ENCODE data around the gene PAX7. TPM values are rescaled to one million over a fixed set of nuclear protein-coding genes. Genes with fewer than 3 reads are reported as not detected.
"Not testable (repeated sequence)": the region's sequence is repeated elsewhere in the genome, so short reads cannot be mapped to it uniquely, and the experiment has no call there.

The PAX7 gene
- total RNA-seq = not detected in 2 replicates

DNA sequence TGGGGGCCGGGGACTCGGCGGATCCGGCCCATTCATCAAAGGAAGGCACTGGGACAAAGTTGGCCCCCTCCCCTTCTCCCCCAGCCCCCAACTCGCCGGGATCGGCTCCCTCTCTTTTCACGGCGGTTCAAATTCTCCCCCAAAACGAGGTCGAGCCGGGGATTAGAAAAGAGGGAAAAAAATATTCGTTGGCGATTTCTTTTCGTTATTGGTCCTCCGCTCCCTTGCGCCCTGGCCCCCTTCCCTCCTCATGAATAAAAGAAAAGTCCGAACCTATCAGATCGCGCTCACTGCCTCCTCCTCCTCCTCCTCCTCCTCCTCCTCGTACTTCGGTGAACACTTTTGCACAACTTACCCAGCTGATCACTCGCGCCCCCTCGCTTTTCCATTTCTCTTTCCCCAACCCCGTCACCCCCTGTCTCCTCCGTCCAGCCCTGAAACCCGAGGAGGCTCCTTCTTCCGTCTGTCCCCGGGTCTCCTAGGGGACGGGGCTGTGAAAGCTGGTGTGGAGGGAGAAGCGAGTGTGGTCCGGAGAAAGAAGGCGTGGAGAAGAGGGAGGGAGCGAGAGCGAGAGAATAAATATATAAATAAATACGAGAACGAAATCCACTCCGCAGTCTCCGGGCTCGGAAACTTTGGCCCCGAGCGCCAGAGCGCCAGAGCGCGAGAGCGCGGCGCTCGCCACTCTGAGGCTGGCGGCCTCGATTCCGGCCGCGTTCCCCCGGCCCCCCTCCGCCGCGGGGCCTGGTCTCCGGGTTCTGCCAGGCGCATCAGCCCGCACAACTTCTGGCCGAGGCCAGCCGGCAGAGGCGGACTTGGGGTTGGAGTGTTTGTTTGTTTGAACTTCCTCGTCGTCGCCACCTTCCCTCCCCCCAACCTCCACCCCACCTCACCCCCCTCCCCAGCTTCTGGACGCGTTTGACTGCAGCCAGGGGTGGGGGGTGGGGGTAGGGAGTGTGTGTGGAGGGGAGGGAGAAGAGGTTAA, at the start of gene PAX7:
Gene PAX7 (plus strand): TSS at position 336 of the 985 bp plus-strand sequence. CDS start 758 bp downstream, outside the sequence.
- no peak for DNase-seq (ENCODE audit: low read depth in 2 of 2)

DNA sequence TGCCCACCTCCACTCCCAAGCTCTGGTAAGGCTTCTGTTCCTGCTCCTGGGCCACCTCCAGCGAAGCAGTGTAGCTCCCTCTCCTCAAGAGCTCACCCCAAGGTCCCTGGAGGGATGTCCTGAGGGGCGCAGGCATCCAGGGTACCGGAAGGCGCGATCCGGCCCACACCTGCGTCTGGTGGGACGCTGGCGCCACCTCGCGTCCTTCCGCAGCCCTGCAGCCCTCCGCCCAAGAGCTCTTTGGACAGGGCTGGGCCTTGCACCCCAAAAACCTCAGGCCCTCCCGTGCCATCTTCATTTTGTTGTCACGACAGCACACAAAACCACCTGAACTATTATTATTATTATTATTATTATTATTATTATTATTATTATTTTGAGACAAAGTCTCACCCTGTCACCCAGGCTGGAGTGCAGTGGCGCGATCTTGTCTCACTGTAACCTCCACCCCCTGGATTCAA, 49.2 kb upstream of the PAX7 start:
- DNase-seq (ENCODE audit: low read depth in 2 of 2) = peak in 1 of 2 donors; percentile 30

DNA sequence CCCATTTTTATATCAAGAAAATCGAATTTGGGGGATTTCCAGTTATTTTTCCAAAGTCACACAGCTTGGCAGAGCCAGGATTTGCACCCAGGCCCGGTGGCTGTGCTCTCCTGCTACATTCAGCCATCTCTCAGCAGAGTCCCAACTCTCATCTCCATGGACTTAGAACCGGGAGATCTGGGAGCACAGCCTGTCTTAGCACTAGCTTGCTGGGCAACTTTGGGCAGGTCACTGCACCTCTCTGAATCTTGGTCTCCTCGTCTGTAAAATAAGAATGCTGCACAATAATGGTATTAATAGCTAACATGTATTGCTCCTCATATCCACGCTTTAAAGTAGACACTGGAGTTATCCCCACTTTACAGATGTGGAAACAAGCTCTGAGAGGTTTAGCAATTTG, 47.8 kb upstream of the PAX7 start:
- no peak for DNase-seq (ENCODE audit: low read depth in 2 of 2)

DNA sequence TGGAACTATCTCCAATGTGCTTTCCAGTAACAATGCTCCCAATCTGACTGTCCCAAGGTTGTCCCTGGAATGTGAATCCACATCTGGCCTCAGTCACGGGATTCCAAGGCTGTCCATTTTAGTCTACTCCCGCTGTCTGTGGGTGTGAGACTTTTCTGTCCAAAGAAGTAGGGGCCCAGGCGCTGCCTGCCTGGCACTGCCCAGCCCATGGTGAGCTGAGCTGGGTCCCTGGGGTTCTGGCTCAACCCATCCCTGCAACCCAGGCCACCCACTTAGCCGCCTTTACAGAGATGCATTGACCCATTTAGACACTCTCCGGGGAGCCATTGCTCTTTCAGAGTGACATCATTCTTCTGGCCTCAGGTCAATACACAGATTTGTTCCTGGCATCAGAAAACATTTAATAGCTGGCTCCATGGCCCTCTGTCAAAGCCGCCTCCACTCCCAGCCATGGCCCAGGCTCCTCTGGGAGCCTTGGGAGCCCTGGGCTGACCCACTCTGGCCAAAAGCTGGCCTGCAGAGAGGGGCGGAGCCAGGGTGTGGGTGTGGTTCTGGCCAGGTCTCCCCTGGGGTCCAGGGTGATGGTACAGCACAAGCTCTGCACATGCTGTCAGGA, 47.2 kb upstream of the PAX7 start:
- no peak for DNase-seq (ENCODE audit: low read depth in 2 of 2)

DNA sequence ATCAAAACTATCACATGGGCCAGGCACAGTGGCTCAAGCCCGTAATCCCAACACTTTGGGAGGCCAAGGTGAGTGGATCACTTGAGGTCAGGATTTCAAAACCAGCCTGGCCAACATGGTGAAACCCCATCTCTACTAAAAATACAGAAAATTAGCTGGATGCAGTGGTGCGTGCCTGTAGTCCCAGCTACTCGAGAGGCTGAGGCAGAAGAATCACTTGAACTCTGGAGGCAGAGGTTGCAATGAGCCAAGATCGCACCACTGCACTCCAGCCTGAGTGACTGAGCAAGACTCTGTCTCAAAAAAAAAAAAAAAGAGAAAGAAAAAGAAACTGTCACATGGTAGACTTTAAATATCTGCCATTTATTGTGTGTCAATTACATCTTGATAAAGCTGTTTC, 44.6 kb upstream of the PAX7 start:
- not testable (repeated sequence) for DNase-seq (ENCODE audit: low read depth in 2 of 2)

DNA sequence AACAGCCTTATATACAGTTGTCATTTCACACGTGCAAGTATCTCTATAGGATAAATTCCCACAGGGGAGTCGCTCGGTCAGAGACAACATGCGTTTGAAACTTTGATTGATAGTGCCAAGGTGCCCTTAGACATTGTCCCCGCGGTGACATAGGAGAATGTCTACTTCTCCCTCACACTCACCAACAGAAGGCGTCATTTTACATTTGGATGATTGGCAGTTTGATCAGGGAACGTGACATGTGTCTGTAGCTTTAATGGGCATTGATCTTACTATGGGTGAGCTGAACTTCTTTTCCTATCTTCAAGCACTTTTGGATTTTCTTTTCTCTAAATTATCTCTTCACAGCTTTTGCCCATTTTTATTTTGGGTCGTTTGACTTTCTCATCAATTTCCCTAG, 42.6 kb upstream of the PAX7 start:
- DNase-seq (ENCODE audit: low read depth in 2 of 2) = no peak

DNA sequence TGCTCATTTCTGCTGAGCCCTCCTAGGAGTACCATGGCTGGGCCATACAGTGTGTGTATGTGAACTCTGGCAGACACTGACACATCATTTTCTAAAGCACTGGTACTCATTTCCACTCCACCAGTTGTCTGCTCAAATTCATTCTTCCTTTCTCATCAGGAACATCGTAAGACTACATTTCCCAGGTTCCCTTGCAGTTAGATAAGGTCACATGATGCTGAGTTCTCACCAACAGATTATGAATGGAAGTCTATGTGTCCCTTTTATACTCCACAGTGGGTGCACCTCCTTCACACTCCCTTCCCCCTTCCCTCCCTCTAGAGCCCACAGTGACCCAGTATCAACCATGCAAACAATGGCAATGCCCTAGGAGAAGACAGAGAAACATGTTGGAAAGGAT, 38.3 kb upstream of the PAX7 start:
- no peak for DNase-seq (ENCODE audit: low read depth in 2 of 2)

DNA sequence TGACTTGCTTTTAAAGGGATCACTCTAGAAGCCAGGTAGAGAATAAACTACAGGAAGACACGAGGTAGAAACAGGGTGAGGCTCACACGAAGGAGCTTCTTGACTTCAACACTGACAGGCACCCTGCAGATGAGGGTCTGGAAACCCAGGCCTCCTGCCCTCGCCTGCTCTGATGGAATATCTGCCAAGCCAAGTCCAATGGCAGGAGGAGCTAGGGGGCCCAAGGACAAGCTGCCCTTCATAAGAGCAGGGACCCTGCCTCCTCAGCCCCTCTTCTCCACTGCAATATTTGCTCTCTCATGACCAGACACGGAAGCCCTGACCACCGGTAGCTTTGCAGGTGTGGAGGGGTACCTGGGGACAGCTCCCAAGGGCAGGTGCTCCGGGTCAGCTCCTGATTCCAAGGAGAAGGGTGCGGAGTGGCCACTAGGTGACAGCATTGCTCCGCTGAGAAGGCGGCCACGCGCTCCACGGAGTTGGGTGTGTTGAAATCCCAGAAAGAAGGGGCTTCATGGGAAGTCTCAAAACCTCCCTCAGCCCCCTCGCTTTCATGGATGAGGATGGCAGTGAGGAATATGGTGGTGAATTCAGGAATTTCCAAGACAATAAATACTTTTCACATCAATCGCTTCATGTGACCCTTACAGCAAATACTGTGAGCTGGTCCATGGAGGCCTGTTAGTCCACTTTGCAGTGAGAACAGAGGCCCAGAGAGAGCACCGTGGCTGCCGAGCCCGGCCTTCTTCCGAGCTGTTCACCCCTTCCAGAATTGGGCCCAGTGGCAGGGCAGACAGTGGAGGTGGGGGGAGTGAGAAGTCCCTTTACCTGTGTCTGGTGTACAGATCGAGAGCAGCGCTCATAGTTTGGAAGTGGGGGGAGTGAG, 33.2 kb upstream of the PAX7 start:
- DNase-seq (ENCODE audit: low read depth in 2 of 2) = peak in 1 of 2 donors; percentile 46

DNA sequence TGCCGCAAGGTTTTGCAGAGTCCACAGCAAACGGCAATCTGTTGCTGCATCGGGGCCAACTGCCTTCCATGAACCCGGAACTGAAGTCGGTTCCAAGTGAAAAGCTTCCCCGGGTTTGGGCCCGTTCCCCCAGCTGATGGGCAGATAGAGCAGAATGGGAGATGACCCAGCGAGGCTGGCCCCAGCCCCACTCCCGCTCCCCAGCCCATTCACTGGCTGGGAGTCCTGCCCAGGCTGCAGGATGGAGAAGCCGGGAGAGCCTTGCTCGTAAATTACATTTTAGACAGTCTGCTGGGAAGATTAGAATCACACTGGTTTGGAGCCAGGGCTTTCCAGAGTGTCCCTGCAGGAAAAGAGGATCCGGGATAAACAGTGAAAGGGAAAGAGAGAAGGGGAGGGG, 31.6 kb upstream of the PAX7 start:
- DNase-seq (ENCODE audit: low read depth in 2 of 2) = no peak

DNA sequence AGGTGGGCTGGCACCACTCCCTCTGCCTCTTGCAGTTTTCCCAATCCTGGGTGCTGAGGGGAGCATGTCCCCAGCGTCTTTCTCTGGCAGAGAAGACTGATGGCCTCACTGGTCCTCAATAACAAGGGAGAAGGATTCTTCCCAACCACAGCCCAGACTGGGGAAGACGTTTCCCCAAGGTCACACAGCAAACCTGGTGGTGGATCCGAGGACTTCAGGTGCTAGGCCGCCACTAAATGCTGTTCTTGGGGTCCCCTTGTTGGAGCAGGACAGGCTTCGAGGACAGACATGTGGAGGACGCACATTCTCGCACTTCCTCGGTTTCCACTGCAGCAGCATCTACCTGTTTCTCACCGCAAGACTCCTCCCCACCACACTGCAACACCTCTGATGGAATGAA, 30.9 kb upstream of the PAX7 start:
- no peak for DNase-seq (ENCODE audit: low read depth in 2 of 2)

DNA sequence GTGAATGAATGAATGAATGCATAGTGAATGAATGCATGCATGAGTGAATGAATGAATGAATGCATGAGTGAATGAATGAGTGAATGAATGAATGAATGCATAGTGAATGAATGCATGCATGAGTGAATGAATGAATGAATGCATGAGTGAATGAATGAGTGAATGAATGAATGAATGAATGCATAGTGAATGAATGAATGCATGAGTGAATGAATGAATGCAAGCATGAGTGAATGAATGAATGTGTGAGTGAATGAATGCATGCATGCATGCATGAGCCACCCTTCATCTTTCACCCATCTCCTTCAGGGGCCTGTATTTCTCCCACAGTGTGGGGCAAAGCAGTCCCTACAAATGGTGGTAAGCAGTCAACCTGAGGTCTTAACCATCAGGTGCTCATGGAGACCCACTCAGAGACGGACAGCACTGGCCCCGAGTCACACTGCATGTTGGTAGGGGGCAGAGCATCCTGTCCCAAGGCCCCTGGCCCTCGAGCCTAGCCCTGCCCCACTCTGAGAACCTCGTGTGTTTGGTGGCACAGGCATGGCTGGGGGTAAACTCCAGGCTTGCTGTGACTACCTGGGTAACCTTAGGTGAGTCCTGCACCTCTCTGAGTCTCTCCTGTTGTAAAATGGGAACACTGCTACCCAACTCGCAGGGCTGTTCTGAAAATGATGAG, 28.0 kb upstream of the PAX7 start:
- DNase-seq (ENCODE audit: low read depth in 2 of 2) = no peak

DNA sequence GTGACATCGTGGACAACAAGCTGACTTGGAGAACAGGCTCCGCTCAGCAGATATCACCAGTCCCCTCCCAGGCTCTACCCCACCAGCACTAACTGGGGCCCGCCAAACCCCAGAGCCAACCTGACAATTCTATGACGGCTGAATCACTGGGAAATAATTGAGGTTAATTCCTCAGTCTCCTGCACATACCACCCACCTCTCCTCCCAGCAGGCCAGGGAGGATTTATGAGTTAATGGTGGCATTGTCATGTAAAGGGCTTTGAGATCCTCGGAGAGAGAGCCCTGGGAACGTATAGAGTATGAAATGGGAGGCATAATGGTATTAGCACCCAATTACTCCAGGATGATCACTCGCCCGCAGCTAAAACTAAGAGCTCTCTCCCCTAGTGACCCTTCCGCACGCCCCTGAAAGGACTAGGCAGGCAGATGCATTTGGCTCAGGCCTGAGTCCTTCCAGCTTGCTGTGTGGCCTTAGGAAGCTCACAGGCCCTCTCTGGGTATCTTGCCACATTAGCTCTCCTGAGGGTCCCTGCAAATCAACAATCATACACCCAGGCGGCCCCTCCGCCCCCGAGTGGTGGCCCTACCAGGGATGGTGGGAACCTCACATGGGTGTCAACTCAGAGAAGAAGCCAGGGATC, 27.3 kb upstream of the PAX7 start:
- DNase-seq (ENCODE audit: low read depth in 2 of 2) = no peak

DNA sequence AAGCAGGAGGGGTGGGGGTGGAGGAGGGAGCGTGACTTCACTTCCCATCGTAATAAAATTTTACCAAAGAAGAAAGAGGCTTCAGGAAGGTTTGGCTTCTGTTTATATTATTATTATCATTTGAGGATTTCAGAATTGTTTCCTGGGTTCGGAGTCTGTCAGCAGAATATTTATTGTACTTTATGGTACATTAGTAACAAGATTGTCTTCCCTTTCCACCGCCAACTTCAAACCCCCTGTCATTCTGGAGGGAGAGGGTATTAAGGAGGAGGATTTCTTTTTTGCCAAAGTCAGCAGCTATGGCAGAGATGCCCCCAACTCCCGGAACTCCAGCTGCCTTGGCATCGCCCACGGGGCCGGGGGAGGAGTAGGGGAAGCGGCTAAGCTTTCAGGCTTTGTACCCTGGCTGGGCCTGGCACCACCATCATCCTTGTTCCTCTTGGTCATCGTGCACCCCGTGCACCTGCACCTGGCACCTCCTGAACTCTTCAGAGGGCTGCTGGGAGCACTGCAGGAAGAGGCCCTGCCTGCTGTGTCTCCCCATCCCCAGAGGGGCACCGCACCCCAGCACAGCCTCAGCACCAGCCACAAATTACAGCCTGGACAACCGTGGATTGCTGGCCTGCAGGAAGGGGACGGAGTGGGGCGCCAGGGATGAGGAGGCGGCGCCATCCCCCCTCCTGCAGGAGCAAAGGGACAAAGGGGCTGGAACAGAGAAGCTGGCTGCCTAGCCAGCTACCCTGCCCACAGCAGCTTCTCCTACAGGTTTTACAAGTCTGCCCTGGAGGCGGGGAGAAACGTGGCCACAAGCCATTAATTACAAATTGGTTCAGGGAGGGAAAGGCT, 24.0 kb upstream of the PAX7 start:
- DNase-seq (ENCODE audit: low read depth in 2 of 2) = no peak

DNA sequence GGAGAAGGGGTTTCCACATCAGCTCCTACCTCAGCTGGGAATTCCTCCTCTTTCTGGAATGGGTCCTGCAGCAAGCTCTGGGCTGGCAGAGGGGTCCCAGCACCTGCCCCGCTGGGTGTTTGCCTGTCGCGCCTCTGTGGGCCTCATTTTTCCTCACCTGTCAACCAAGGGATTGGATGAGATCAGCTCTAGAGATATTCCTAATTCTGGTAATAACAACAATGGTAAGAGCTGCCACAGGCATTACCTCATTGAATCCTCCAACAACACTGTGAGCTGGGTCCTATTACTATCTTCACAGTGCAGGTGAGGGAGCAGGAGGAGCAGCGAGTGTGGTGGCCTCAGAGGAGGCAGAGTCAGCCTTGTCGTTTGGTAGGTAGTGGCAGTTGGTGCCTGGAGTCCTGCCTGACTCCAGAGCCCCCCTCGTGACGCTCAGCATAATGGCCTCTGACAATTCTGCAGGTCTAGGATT, 23.3 kb upstream of the PAX7 start:
- no peak for DNase-seq (ENCODE audit: low read depth in 2 of 2)

DNA sequence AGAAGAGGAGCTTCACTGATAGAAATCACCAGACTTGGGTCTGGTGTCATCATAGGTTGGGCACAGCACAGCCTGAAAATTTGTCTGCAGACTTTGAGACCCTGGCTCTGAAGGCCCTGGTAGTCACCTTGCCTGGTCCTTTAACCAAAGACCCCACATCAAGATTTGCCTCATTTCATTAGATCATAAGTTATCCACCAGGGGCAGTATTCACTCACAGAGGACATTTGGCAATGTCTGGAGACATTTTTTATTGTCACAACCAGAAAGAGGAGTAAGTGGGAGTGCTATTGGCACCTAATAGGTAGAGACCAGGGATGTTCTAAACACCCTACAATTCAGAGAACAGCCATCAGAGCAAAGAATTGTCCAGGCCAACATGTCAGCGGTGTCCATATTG, 22.1 kb upstream of the PAX7 start:
- no peak for DNase-seq (ENCODE audit: low read depth in 2 of 2)

DNA sequence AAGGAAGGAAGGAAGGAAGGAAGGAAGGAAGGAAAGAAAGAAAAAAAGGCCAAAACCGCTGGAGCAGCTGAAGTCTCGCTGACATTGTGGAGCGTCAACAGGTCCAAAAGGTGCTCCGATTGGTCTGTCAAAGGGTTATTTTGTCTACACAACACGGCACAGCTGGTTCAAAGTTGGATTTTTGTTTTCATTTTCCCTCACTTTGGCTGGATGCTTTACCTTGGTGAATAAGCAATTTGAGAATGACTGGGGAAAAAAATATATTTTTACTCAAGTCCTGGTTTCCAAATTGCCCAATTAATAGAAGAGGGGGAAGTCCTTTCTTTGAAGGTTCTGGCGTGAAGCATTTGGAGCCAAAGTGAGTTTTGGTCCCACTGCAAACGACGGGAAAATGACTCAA, 19.3 kb upstream of the PAX7 start:
- no peak for DNase-seq (ENCODE audit: low read depth in 2 of 2)

DNA sequence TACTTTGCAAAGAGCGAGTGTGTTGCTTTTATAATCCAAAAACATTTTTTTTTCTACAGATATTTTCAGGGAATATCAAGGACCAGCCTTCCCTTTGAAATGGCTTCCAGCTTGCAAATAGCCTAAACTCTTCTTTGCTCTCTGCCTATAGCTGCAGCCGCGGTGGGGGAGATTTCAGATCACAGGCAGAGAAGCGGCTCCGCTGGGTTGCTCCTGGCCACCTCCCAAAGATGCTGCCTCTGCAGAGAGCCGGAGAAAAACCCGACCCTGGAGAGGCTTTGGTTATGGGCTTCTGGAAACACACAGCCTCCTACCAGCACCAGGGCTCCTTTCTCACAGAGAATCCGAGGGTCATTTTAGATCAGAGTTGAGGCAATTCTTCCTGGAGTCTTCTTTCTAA, 18.6 kb upstream of the PAX7 start:
- no peak for DNase-seq (ENCODE audit: low read depth in 2 of 2)

DNA sequence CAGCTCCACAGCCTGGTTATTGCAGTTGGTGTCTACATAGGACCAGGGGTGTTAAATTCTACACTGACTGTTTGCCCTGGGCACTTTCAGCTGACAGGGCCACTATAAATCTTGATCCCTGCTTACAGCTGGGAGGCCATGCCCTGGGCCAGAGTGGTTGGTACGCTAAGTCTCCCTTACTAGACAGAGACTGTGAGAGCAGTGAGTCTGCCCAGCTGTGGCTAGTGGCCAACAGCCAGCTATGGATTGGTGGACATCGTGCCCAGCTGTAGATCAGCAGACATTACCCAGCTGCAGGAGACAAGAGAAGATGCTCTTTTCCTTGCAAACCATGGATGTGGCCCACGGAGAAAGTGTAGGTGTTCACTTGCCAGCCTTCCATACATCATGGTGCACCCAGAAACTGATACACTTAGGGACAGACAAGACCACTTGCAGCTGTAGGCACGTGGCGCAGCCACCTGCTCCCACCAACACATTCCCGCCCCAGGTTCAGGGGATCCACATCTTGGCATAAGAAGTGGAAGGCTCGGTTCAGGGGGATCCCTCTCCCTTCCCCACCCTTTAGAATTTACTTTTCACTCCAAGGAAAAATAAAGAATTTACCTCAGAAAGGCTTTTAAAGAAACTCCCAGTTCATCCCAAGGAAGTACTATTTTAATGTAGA, 16.4 kb upstream of the PAX7 start:
- no peak for DNase-seq (ENCODE audit: low read depth in 2 of 2)

Measured in dermis microvascular lymphatic vessel endothelial cell (primary cell).